Smooth muscle cell (in vitro differentiated cells): ENCODE results near the gene NCK2. TPM values are rescaled to one million over a fixed set of nuclear protein-coding genes. Genes with fewer than 3 reads are reported as not detected.

Experiments used
- DNase-seq: peaks from one replicate; lab custom pipeline; 2025; ENCODE audit not compliant: unreplicated experiment; lab: John Stamatoyannopoulos, UW
- H2AFZ ChIP-seq: fragments of 200-600 bp; sonication (generic); 2 replicates; pipeline ENCODE4 v1.6.0; 2016; ENCODE audit warnings: antibody characterized with exemption, low read depth, mild to moderate bottlenecking
- H3F3A ChIP-seq: fragments of 200-600 bp; sonication (generic); 2 replicates; pipeline ENCODE4 v1.6.0; 2017; ENCODE audit warnings: antibody characterized with exemption, low read depth
- H3K27ac ChIP-seq: fragments of 200-600 bp; sonication (generic); 2 replicates; pipeline ENCODE4 v1.5.1; 2016; ENCODE audit warnings: low read depth, mild to moderate bottlenecking
- H3K27me3 ChIP-seq: fragments of 200-600 bp; sonication (generic); 2 replicates; pipeline ENCODE4 v1.6.1; 2016; ENCODE audit warnings: low read depth, mild to moderate bottlenecking
- H3K36me3 ChIP-seq: fragments of 200-600 bp; sonication (generic); 2 replicates; pipeline ENCODE4 v1.5.1; 2016; ENCODE audit warnings: low read depth
- H3K4me1 ChIP-seq: fragments of 200-600 bp; sonication (generic); 2 replicates; pipeline ENCODE4 v1.5.1; 2016; ENCODE audit warnings: low read depth
- H3K4me2 ChIP-seq: fragments of 200-600 bp; sonication (generic); 2 replicates; pipeline ENCODE4 v1.6.0; 2016; ENCODE audit warnings: mild to moderate bottlenecking
- H3K4me3 ChIP-seq: fragments of 200-600 bp; sonication (generic); 2 replicates; pipeline ENCODE4 v1.5.1; 2016; ENCODE audit warnings: mild to moderate bottlenecking
- H3K79me2 ChIP-seq: fragments of 200-600 bp; sonication (generic); 2 replicates; pipeline ENCODE4 v1.6.0; 2016; ENCODE audit warnings: low read depth, mild to moderate bottlenecking
- H3K9ac ChIP-seq: fragments of 200-600 bp; sonication (generic); 2 replicates; pipeline ENCODE4 v1.6.0; 2016; ENCODE audit warnings: low read depth
- H3K9me3 ChIP-seq: fragments of 200-600 bp; sonication (generic); replicated peaks from 2 replicates; pipeline ENCODE4 v1.5.1; 2016; ENCODE audit warnings: low read depth
- H4K20me1 ChIP-seq: fragments of 200-600 bp; sonication (generic); 2 replicates; pipeline ENCODE4 v1.6.0; 2016; ENCODE audit warnings: low read depth
- CTCF ChIP-seq: fragments of 200-600 bp; sonication (generic); IDR thresholded peaks from 2 replicates; pipeline ENCODE4 v1.5.1; 2017; ENCODE audit warnings: borderline replicate concordance, mild to moderate bottlenecking, antibody characterized with exemption; ENCODE audit not compliant: insufficient read depth, poor library complexity, severe bottlenecking
- WGBS: methylation state at CpG from one replicate; pipeline ENCODE4 v1.1.7; 2016; ENCODE audit warnings: low lambda C conversion rate; 5-methylcytosine and 5-hydroxymethylcytosine counted together
- polyA plus RNA-seq: library from polyadenylated mRNA; unstranded; fragments of >200 nt; fragmentation: Nextera tagmentation; extraction: Ambion mirVana; gene quantifications from 2 replicates; pipeline ENCODE4 v1.2.1, GENCODE V29; 2016
- total RNA-seq: library from RNA; depleted of rRNA; stranded (reverse); fragments of >200 nt; gene quantifications from 2 replicates; pipeline ENCODE4 v1.2.3, GENCODE V29; 2014

NCK2 gene
- total and polyA plus RNA-seq, 2 experiments from 2014 or later = 29.0 to 50.5 TPM

- Histone ChIP-seq H3K4me1 (no peaks in the 10 kb centered on the region), H3K79me2 (no peaks in the 10 kb centered on the region), H4K20me1 (no peaks in the 10 kb centered on the region), H2AFZ (no peak overlapping the region), H3K9me3 (no peaks in the 10 kb centered on the region), H3K27ac (no peak overlapping the region), H3K4me3 (no peak overlapping the region), H3K4me2 (no peak overlapping the region), H3F3A (no peaks in the 10 kb centered on the region), H3K36me3 (no peaks in the 10 kb centered on the region), H3K9ac (no peak overlapping the region), H3K27me3 (peaks cover 4% of the 10 kb centered on the region)
- no peak for DNase-seq
- no peak for TF ChIP-seq CTCF
- 85% methylated on average over 3 of the region's 3 CpGs for WGBS
Observed at GRCh38 chr2:105701042-105701441, 43.7 kb upstream of the NCK2 start.

GRCh38 chr2:105708697-105709096 is 36.0 kb upstream of the NCK2 start:
- Histone ChIP-seq H3K79me2 (no peaks in the 10 kb centered on the region), H3F3A (no peaks in the 10 kb centered on the region), H2AFZ (no peak overlapping the region), H3K27ac (no peak overlapping the region), H3K9ac (no peak overlapping the region), H3K4me3 (no peak overlapping the region), H3K36me3 (no peaks in the 10 kb centered on the region), H4K20me1 (no peaks in the 10 kb centered on the region), H3K4me2 (no peak overlapping the region), H3K27me3 (peaks cover 2% of the 10 kb centered on the region), H3K9me3 (no peaks in the 10 kb centered on the region), H3K4me1 (no peaks in the 10 kb centered on the region)
- DNase-seq = no peak
- no peak for TF ChIP-seq CTCF

DNA sequence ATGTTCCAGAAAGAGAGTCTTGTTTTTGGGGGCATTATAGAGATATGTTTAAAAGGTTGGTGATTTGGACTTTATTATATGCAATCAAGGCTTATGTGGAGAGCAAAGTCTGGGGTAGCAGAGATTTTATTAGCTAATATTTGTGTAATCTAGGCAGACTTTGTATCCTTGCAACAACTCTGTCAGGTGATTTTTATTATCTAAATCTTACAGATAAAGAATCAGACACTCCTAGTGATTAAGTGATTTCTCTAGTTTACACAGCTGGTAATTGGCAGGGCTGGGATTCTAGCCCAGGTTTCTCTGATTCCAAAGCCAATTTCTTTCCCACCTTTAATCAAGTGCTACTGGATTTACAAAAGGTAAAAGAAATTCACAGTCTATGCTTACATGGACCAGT is 33.3 kb upstream of the NCK2 start:
- no peak for TF ChIP-seq CTCF
- Histone ChIP-seq H3K4me1 (no peaks in the 10 kb centered on the region), H3K9me3 (no peaks in the 10 kb centered on the region), H3K36me3 (no peaks in the 10 kb centered on the region), H3K9ac (no peak overlapping the region), H3F3A (no peaks in the 10 kb centered on the region), H2AFZ (no peak overlapping the region), H3K4me2 (no peak overlapping the region), H3K79me2 (no peaks in the 10 kb centered on the region), H3K27me3 (no peaks in the 10 kb centered on the region), H3K27ac (no peak overlapping the region), H4K20me1 (no peaks in the 10 kb centered on the region), H3K4me3 (no peak overlapping the region)
- DNase-seq = no peak

- WGBS = 80% methylated on average over 5 of the region's 5 CpGs
- Histone ChIP-seq H3K36me3 (no peaks in the 10 kb centered on the region), H3K79me2 (no peaks in the 10 kb centered on the region), H3F3A (no peaks in the 10 kb centered on the region), H3K4me1 (no peaks in the 10 kb centered on the region), H3K4me3 (no peak overlapping the region), H3K4me2 (no peak overlapping the region), H4K20me1 (no peaks in the 10 kb centered on the region), H3K9ac (no peak overlapping the region), H2AFZ (no peak overlapping the region), H3K9me3 (no peaks in the 10 kb centered on the region), H3K27me3 (peaks cover 7% of the 10 kb centered on the region), H3K27ac (no peak overlapping the region)
- no peak for TF ChIP-seq CTCF
- no peak for DNase-seq
Observed at GRCh38 chr2:105712166-105712915, 32.4 kb upstream of the NCK2 start.
